NCI-H2227 (cell line): ENCODE data around the gene S100A2.

Source experiments
- DNase-seq: peaks from one replicate; lab custom pipeline; 2025; ENCODE audit not compliant: unreplicated experiment; lab: John Stamatoyannopoulos, UW

The S100A2 gene

GRCh38 chr1:153565529-153566374, at the start of gene S100A2:
Gene S100A2, minus strand, starts transcription at chr1:153565844. Its CDS starts 1,967 bp downstream, at chr1:153563877.
- no peak for DNase-seq

GRCh38 chr1:153615406-153615805, 49.8 kb upstream of the S100A2 start:
- DNase-seq: no peak

GRCh38 chr1:153614906-153615305, 49.3 kb upstream of the S100A2 start:
- DNase-seq: no peak

- DNase-seq: no peak
Measured at GRCh38 chr1:153614189-153614900, 48.7 kb upstream of the S100A2 start.

- no peak for DNase-seq
Measured at GRCh38 chr1:153613406-153613805, 47.8 kb upstream of the S100A2 start.

- no peak for DNase-seq
Measured at GRCh38 chr1:153612755-153613331, 47.2 kb upstream of the S100A2 start, which contains the start of gene S100A16. Gene S100A16, minus strand, starts transcription at chr1:153613137. Its CDS starts 4,986 bp downstream, at chr1:153608151.

GRCh38 chr1:153612111-153612754, 46.6 kb upstream of the S100A2 start:
- no peak for DNase-seq

- DNase-seq: no peak
Measured at GRCh38 chr1:153611356-153611755, 45.7 kb upstream of the S100A2 start.

- DNase-seq: no peak
Measured at GRCh38 chr1:153610811-153611301, 45.2 kb upstream of the S100A2 start.

GRCh38 chr1:153610334-153610733, 44.7 kb upstream of the S100A2 start:
- DNase-seq: no peak

GRCh38 chr1:153609585-153609907, 43.9 kb upstream of the S100A2 start:
- DNase-seq: no peak

GRCh38 chr1:153608742-153609584, 43.3 kb upstream of the S100A2 start:
- DNase-seq: no peak

- DNase-seq: no peak
Measured at GRCh38 chr1:153608089-153608682, 42.5 kb upstream of the S100A2 start.

GRCh38 chr1:153607381-153607780, 41.7 kb upstream of the S100A2 start:
- DNase-seq: no peak

GRCh38 chr1:153606194-153606593, 40.5 kb upstream of the S100A2 start:
- DNase-seq: no peak

- no peak for DNase-seq
Measured at GRCh38 chr1:153602749-153603148, 37.1 kb upstream of the S100A2 start.

GRCh38 chr1:153599847-153600246, 34.2 kb upstream of the S100A2 start:
- no peak for DNase-seq

- DNase-seq: no peak
Measured at GRCh38 chr1:153598309-153599172, 32.9 kb upstream of the S100A2 start.

- DNase-seq: no peak
Measured at GRCh38 chr1:153597206-153597605, 31.6 kb upstream of the S100A2 start.
